K562 (cell line): ENCODE data around the gene PRKCB. TPM values are rescaled to one million over a fixed set of nuclear protein-coding genes. Genes with fewer than 3 reads are reported as not detected.

Experiments used
- CHD7 ChIP-seq: fragments of 200-600 bp; sonication (generic); IDR thresholded peaks from one replicate; pipeline ENCODE4 v1.6.1; 2012; ENCODE audit warnings: mild to moderate bottlenecking, low read depth, low read length, inconsistent platforms
- DIDO1 ChIP-seq: fragments of 450-650 bp; IDR thresholded peaks from 2 replicates; pipeline ENCODE4 v1.6.1; 2016; ENCODE audit warnings: low read depth, missing biosample characterization, missing genetic modification characterization
- GATAD2A ChIP-seq: fragments of 450-650 bp; IDR thresholded peaks from 2 replicates; pipeline ENCODE4 v1.6.1; 2017
- GTF2B ChIP-seq: IDR thresholded peaks from 2 replicates; pipeline ENCODE4 v1.6.1; 2011; ENCODE audit not compliant: insufficient read length; ENCODE audit errors: extremely low read depth
- HDAC6 ChIP-seq: IDR thresholded peaks from 2 replicates; pipeline ENCODE4 v1.6.1; 2012; ENCODE audit warnings: low read depth, mild to moderate bottlenecking, control low read depth, inconsistent platforms, low read length, moderate library complexity
- HSF4 ChIP-seq: fragments of 250-450 bp; sonication (Bioruptor Pico); IDR thresholded peaks from 2 replicates; pipeline ENCODE4 v2.1.2; 2022; ENCODE audit warnings: mild to moderate bottlenecking, moderate library complexity, borderline replicate concordance
- IRF2 ChIP-seq: sonication (generic); formaldehyde crosslinking; IDR thresholded peaks from 2 replicates; pipeline ENCODE4 v1.8.1; 2022; ENCODE audit warnings: mild to moderate bottlenecking, missing genetic modification reagents
- MAZ ChIP-seq, 2 experiments: fragments of 450-650 bp in 1 of 2; sonication (generic) in 1 of 2; formaldehyde crosslinking; IDR thresholded peaks in 1 of 2; conservative IDR thresholded peaks in 1 of 2; 2 replicates each; pipeline versions ENCODE4 v1.4.0 to v1.5.0; 2020; ENCODE audit warnings: mild to moderate bottlenecking in 1 of 2, missing genetic modification reagents in 1 of 2
- NUFIP1 ChIP-seq: fragments of 450-650 bp; IDR thresholded peaks from 2 replicates; pipeline ENCODE4 v1.6.1; 2018; ENCODE audit not compliant: partially characterized antibody
- TFAP4 ChIP-seq: sonication (generic); formaldehyde crosslinking; IDR thresholded peaks from 2 replicates; pipeline ENCODE4 v1.8.0; 2022; ENCODE audit warnings: missing genetic modification reagents, mild to moderate bottlenecking, moderate library complexity, borderline replicate concordance
- ZHX1 ChIP-seq: fragments of 150-350 bp; conservative IDR thresholded peaks from 2 replicates; pipeline ENCODE4 v1.6.1; 2014; ENCODE audit warnings: low read length
- polyA plus RNA-seq, 8 experiments: library from polyadenylated mRNA; depleted of rRNA in 4 of 8; stranded (reverse) in 5 of 8; unstranded in 3 of 8; fragments of >200 nt; fragmentation: Nextera tagmentation in 2 of 8; fragmentation: Illumina TruSeq in 1 of 8; extraction: Ambion mirVana in 2 of 8; extraction: Trizol in 1 of 8; gene quantifications; 2 replicates each; pipeline versions ENCODE4 v1.2.1 to v1.2.3, GENCODE V29; 2011 to 2014; ENCODE audit warnings: inconsistent platforms in 1 of 8, missing spikeins in 1 of 8
- total RNA-seq, 7 experiments: library from RNA; depleted of rRNA in 6 of 7; stranded (reverse); fragments of >200 nt in 6 of 7; fragmentation: Illumina TruSeq in 2 of 7; extraction: Trizol in 2 of 7; gene quantifications; 2 replicates each; pipeline versions ENCODE4 v1.2.1 to v1.2.3, GENCODE V29; 2011 to 2021; ENCODE audit warnings: low replicate concordance in 1 of 7

The PRKCB gene
- total and polyA plus RNA-seq, 9 of the 15 experiments (the other 6 are each of a cell fraction or from before 2014, with no cell fraction given): 49.9 to 276 (median 148) TPM

GRCh38 chr16:23803591-23804123 is 32.1 kb upstream of the PRKCB start (continued):
- TF ChIP-seq IRF2 (CRISPR knock-in tag): no peak
- no peak for TF ChIP-seq HSF4 (CRISPR knock-in tag)
- TF ChIP-seq ZHX1: no peak
- TF ChIP-seq DIDO1: no peak
- no peak for TF ChIP-seq HDAC6
- no peak for TF ChIP-seq GTF2B
- TF ChIP-seq MAZ (CRISPR knock-in tag; conservative IDR thresholded peaks at IDR 0.05 in 1 of 2, IDR thresholded peaks at IDR 0.05 in 1 of 2): peak; percentile 40 to 76; a peak in 2 of 4 replicates
- TF ChIP-seq GATAD2A: 0 out of 2 replicates have a peak, but pooled peaks have one; percentile 21
- no peak for TF ChIP-seq NUFIP1
- TF ChIP-seq TFAP4 (CRISPR knock-in tag): peak; percentile 45; the same call in 1 of the 2 replicates
- no peak for TF ChIP-seq CHD7
